CD14-positive monocyte (primary cell): Measurements from ENCODE around the gene ESPN. TPM values are rescaled to one million over a fixed set of nuclear protein-coding genes. Genes with fewer than 3 reads are reported as not detected.
"Not testable (repeated sequence)": the region's sequence is repeated elsewhere in the genome, so short reads cannot be mapped to it uniquely, and the experiment has no call there.

ENCODE experiments used
- DNase-seq, 3 donors: peaks; one replicate each; pipeline ENCODE4 v3.0.0-alpha.2; 2011 to 2022
- H2AFZ ChIP-seq: 2 replicates; pipeline ENCODE4 v1.6.0; 2012; ENCODE audit warnings: mild to moderate bottlenecking, low read depth, low read length, inconsistent platforms; ENCODE audit not compliant: insufficient read depth, poor library complexity, severe bottlenecking
- H3K27ac ChIP-seq, 2 donors: 1 replicate in 1 of 2; 2 replicates in 1 of 2; pipeline ENCODE4 v1.5.1; 2012 to 2013; ENCODE audit warnings: low read length in 2 of 2, control low read depth in 1 of 2, inconsistent platforms in 1 of 2, low read depth in 1 of 2, mild to moderate bottlenecking in 1 of 2
- H3K27me3 ChIP-seq, 2 donors: one replicate each; pipeline versions ENCODE4 v1.6.0 to v1.6.1; 2011 to 2013; ENCODE audit warnings: low read length in 2 of 2; ENCODE audit not compliant: control insufficient read depth in 2 of 2, insufficient read depth in 2 of 2
- H3K36me3 ChIP-seq, 2 donors: replicated peaks in 1 of 2; 1 replicate in 1 of 2; 2 replicates in 1 of 2; pipeline versions ENCODE4 v1.5.1 to v1.6.1; 2012 to 2013; ENCODE audit warnings: low read length in 2 of 2, control low read depth in 1 of 2, inconsistent platforms in 1 of 2, mild to moderate bottlenecking in 1 of 2; ENCODE audit not compliant: insufficient read depth in 2 of 2, control insufficient read depth in 1 of 2
- H3K4me1 ChIP-seq, 2 donors: 1 replicate in 1 of 2; 2 replicates in 1 of 2; pipeline versions ENCODE4 v1.5.1 to v1.6.1; 2012 to 2013; ENCODE audit warnings: low read length in 2 of 2, control low read depth in 1 of 2, inconsistent platforms in 1 of 2, mild to moderate bottlenecking in 1 of 2, moderate library complexity in 1 of 2; ENCODE audit not compliant: insufficient read depth in 2 of 2, control insufficient read depth in 1 of 2
- H3K4me2 ChIP-seq: replicated peaks from 2 replicates; pipeline ENCODE3; 2012; ENCODE audit warnings: low read length, moderate library complexity, mild to moderate bottlenecking; ENCODE audit not compliant: poor library complexity, severe bottlenecking; ENCODE audit errors: extremely low read depth
- H3K4me3 ChIP-seq, 3 experiments: fragments of 200-600 bp in 1 of 3; sonication (generic) in 1 of 3; replicated peaks in 1 of 3; 1 replicate in 2 of 3; 2 replicates in 1 of 3; pipeline ENCODE4 v1.5.1; 2011 to 2013; ENCODE audit warnings: low read length in 3 of 3, mild to moderate bottlenecking in 3 of 3, control low read depth in 2 of 3, low read depth in 2 of 3, inconsistent platforms in 1 of 3, moderate library complexity in 1 of 3
- H3K79me2 ChIP-seq: 2 replicates; pipeline ENCODE4 v1.6.0; 2012; ENCODE audit warnings: mild to moderate bottlenecking, control low read depth, inconsistent platforms, low read length, moderate library complexity; ENCODE audit not compliant: insufficient read depth
- H3K9ac ChIP-seq: 2 replicates; pipeline ENCODE4 v1.6.0; 2017; ENCODE audit warnings: low read length, mild to moderate bottlenecking; ENCODE audit not compliant: insufficient read depth, poor library complexity, severe bottlenecking
- H3K9me3 ChIP-seq, 2 donors: replicated peaks in 1 of 2; 1 replicate in 1 of 2; 2 replicates in 1 of 2; pipeline versions ENCODE4 v1.5.1 to v1.6.1; 2012 to 2013; ENCODE audit warnings: low read length in 2 of 2, control low read depth in 1 of 2; ENCODE audit not compliant: control insufficient read depth in 1 of 2, insufficient read depth in 1 of 2
- H4K20me1 ChIP-seq: 2 replicates; pipeline ENCODE4 v1.6.0; 2012; ENCODE audit warnings: mild to moderate bottlenecking, low read length, control low read depth, moderate library complexity; ENCODE audit not compliant: insufficient read depth
- H3K27ac Mint-ChIP-seq, 7 donors: one replicate each; pipeline ENCODE4 v1.8.0; 2020; ENCODE audit warnings: mild to moderate bottlenecking in 7 of 7, mixed read lengths in 7 of 7, moderate library complexity in 6 of 7, inconsistent platforms in 2 of 7
- H3K27me3 Mint-ChIP-seq, 3 donors: one replicate each; pipeline ENCODE4 v1.8.0; 2021 to 2022; ENCODE audit warnings: low read depth in 3 of 3, mild to moderate bottlenecking in 3 of 3, mixed read lengths in 3 of 3, moderate library complexity in 3 of 3, inconsistent platforms in 1 of 3
- H3K36me3 Mint-ChIP-seq, 2 donors: one replicate each; pipeline ENCODE4 v1.8.0; 2020; ENCODE audit warnings: mixed read lengths in 2 of 2, inconsistent platforms in 1 of 2, mild to moderate bottlenecking in 1 of 2
- H3K4me1 Mint-ChIP-seq: one replicate; pipeline ENCODE4 v1.8.0; 2020; ENCODE audit warnings: mild to moderate bottlenecking, mixed read lengths
- H3K4me3 Mint-ChIP-seq, 2 donors: one replicate each; pipeline ENCODE4 v1.8.0; 2020; ENCODE audit warnings: mild to moderate bottlenecking in 2 of 2, mixed read lengths in 2 of 2, moderate library complexity in 1 of 2
- H3K9me3 Mint-ChIP-seq, 7 donors: one replicate each; pipeline ENCODE4 v1.8.0; 2020 to 2022; ENCODE audit warnings: mixed read lengths in 7 of 7, mild to moderate bottlenecking in 6 of 7, moderate library complexity in 6 of 7, inconsistent platforms in 2 of 7
- WGBS: methylation state at CpG from one replicate; pipeline ENCODE4 v1.1.5; 2013; ENCODE audit warnings: missing lambda C conversion rate; ENCODE audit not compliant: insufficient coverage; 5-methylcytosine and 5-hydroxymethylcytosine counted together
- intact Hi-C, 2 donors: fragments of 100-400 bp; cut with micrococcal nuclease; formaldehyde crosslinking; loops; one replicate each; pipeline versions ENCODE4 v1.15.0 to v1.15.1; 2023
- polyA plus RNA-seq, 3 donors: library from polyadenylated mRNA; depleted of rRNA in 1 of 3; unstranded in 2 of 3; stranded (reverse) in 1 of 3; fragments of 300-500 nt in 2 of 3; fragments of >200 nt in 1 of 3; fragmentation: Illumina TruSeq in 2 of 3; gene quantifications; 1 replicate in 2 of 3; 2 replicates in 1 of 3; pipeline ENCODE4 v1.2.3, GENCODE V29; 2012 to 2021
- TF ChIP-seq, protein P1 (sequence below): fragments of 200-600 bp; IDR thresholded peaks from one replicate; pipeline ENCODE4 v1.8.0; 2022; ENCODE audit warnings: antibody characterized with exemption, mild to moderate bottlenecking

ESPN gene
- polyA plus RNA-seq, 3 donors = not detected

DNA sequence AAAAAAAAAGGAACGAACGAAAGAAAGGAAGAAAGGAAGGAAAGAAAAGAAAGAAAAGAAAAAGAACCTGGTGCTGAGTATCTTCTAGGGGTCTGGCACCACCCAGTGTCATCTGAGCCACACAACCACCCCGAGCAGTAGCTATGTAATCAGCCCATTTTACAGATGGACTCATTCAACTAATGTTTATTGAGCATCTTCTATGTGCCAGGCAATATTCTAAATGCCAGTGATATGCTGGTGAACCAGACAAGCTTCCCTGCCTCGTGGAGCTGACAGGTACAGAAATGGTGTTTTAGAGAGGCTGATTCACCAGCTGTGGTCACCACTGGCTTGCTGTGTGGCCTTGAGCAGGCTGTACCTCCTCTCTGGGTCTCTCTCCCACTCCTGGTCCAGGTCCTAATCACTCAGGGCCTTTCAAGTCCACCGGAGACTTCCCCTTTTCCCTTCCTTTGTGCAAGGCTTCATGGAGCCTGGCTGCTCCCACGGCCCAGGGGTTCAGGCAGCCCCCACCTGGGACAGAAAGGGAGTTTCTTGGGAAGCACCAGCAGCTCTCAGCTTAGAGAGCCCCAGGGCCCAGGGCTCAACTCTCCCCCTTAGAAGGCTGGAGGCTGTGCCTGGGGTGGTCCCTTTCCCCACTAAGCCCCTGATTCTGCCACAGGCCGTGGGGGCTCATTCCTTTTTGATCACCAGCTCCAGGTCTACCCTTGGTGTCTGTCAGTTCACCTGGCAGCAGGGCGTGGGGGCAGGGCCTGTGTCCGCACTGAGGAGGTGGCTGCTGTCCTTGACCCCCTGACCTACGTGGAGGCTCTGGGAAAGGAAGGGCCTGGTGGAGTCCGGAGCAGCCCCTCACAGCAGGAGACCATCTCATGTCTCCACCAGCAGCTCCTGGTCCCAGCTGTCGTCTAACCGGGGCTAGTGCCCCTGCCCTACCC, 7.3 kb downstream of the ESPN start:
- intact Hi-C loops, H3K4me1 ChIP-seq, H3K4me1 Mint-ChIP-seq, H3K4me3 Mint-ChIP-seq, H3K4me2 ChIP-seq, H3K9ac ChIP-seq, H2AFZ ChIP-seq, H3K9me3 ChIP-seq, H3K36me3 Mint-ChIP-seq, DNase-seq, H3K36me3 ChIP-seq, H3K4me3 ChIP-seq, H3K27ac Mint-ChIP-seq, H3K9me3 Mint-ChIP-seq, H4K20me1 ChIP-seq, H3K27ac ChIP-seq, H3K79me2 ChIP-seq, H3K27me3 ChIP-seq: not testable (repeated sequence)
- WGBS = 69% methylated on average over 9 of the region's 13 CpGs
- peaks cover 14 to 38% (median 20%) of the 10 kb centered on the region in 3 donors for H3K27me3 Mint-ChIP-seq

DNA sequence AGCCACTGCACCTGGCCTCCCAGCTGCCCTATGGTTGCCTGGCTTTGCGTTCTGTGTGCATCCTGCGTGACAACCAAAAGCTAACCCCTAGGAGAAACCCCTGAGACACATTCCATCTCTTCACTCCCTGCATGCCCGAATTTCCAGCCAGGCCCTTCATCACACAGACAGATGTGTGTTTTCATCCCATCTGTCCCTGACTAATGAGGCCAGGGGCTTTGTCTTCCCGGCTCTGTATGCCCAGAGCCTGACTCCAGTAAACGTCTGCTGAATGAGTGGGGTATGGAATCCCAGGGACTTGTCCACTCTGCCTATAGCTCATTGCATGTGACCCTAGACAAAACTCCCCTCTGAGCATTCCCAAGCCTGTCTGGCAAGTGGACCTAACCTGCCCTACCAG, 9.6 kb downstream of the ESPN start:
- no peaks in the 10 kb centered on the region for H3K36me3 Mint-ChIP-seq
- peaks cover under 1% of the 10 kb centered on the region for H3K4me1 Mint-ChIP-seq
- H3K27me3 Mint-ChIP-seq = peaks cover 16 to 46% (median 19%) of the 10 kb centered on the region in 3 donors

More for the DNA sequence above, 9.6 kb downstream of the ESPN start:
- DNase-seq = no peak
- Mint-ChIP-seq H3K27ac (no peak overlapping the region), H3K4me3 (no peak overlapping the region), H3K9me3 (no peaks in the 10 kb centered on the region)
- H4K20me1 ChIP-seq = no peaks in the 10 kb centered on the region
- no peaks in the 10 kb centered on the region for H3K4me1 ChIP-seq
- H3K36me3 ChIP-seq = no peaks in the 10 kb centered on the region
- 100% methylated on average over 1 of the region's 5 CpGs for WGBS
- TF ChIP-seq, protein P1, sequence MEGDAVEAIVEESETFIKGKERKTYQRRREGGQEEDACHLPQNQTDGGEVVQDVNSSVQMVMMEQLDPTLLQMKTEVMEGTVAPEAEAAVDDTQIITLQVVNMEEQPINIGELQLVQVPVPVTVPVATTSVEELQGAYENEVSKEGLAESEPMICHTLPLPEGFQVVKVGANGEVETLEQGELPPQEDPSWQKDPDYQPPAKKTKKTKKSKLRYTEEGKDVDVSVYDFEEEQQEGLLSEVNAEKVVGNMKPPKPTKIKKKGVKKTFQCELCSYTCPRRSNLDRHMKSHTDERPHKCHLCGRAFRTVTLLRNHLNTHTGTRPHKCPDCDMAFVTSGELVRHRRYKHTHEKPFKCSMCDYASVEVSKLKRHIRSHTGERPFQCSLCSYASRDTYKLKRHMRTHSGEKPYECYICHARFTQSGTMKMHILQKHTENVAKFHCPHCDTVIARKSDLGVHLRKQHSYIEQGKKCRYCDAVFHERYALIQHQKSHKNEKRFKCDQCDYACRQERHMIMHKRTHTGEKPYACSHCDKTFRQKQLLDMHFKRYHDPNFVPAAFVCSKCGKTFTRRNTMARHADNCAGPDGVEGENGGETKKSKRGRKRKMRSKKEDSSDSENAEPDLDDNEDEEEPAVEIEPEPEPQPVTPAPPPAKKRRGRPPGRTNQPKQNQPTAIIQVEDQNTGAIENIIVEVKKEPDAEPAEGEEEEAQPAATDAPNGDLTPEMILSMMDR = no peak
- no peak overlapping the region for H2AFZ ChIP-seq
- H3K27ac ChIP-seq = no peak overlapping the region
- H3K27me3 ChIP-seq = peaks cover 2 to 8% of the 10 kb centered on the region in 2 donors
- intact Hi-C loops = no loop called here
- no peak overlapping the region for H3K9ac ChIP-seq
- no peaks in the 10 kb centered on the region for H3K9me3 ChIP-seq
- H3K4me2 ChIP-seq = no peak overlapping the region
- no peaks in the 10 kb centered on the region for H3K79me2 ChIP-seq
- no peak overlapping the region for H3K4me3 ChIP-seq
